Astrocyte (in vitro differentiated cells and primary cell): Measurements from ENCODE around the gene TRIM7.

Experiments
- CTCF ChIP-seq: IDR thresholded peaks from 2 replicates; pipeline ENCODE4 v1.5.1; 2011; ENCODE audit warnings: low read depth, mild to moderate bottlenecking, inconsistent platforms, low read length, moderate library complexity; ENCODE audit not compliant: insufficient read depth
- EZH2 ChIP-seq: IDR thresholded peaks from 2 replicates; pipeline ENCODE4 v1.6.1; 2012; ENCODE audit warnings: mild to moderate bottlenecking, low read length, inconsistent platforms; ENCODE audit not compliant: insufficient read depth

GRCh38 chr5:181194489-181195248 is 10.3 kb downstream of the TRIM7 start:
- no peak for TF ChIP-seq EZH2
- no peak for TF ChIP-seq CTCF
